HepG2 (cell line): ENCODE results near the gene SEC14L2. TPM values are rescaled to one million over a fixed set of nuclear protein-coding genes. Genes with fewer than 3 reads are reported as not detected.

Experiments used
- GPBP1L1 ChIP-seq: sonication (generic); formaldehyde crosslinking; IDR thresholded peaks from 2 replicates; pipeline ENCODE4 v1.5.0; 2020; ENCODE audit warnings: mild to moderate bottlenecking, missing genetic modification reagents
- HINFP ChIP-seq: sonication (generic); formaldehyde crosslinking; IDR thresholded peaks from 2 replicates; pipeline ENCODE4 v1.4.0; 2020; ENCODE audit warnings: low read depth, mild to moderate bottlenecking, missing genetic modification reagents
- KLF15 ChIP-seq: sonication (generic); formaldehyde crosslinking; IDR thresholded peaks from 2 replicates; pipeline ENCODE4 v1.8.1; 2023; ENCODE audit warnings: borderline replicate concordance, mild to moderate bottlenecking, inconsistent platforms, missing genetic modification reagents, mixed read lengths
- NONO ChIP-seq, 2 experiments: fragments of 450-650 bp in 1 of 2; sonication (generic) in 1 of 2; formaldehyde crosslinking in 1 of 2; IDR thresholded peaks in 1 of 2; conservative IDR thresholded peaks in 1 of 2; 2 replicates each; pipeline versions ENCODE4 v1.6.1 to v1.8.0; 2017 to 2022; ENCODE audit warnings: mild to moderate bottlenecking in 1 of 2, missing genetic modification reagents in 1 of 2, moderate library complexity in 1 of 2
- PAXIP1 ChIP-seq: sonication (generic); formaldehyde crosslinking; conservative IDR thresholded peaks from 2 replicates; pipeline ENCODE4 v1.4.0; 2020; ENCODE audit warnings: mild to moderate bottlenecking, missing genetic modification reagents, moderate library complexity
- ZNF619 ChIP-seq: sonication (generic); formaldehyde crosslinking; IDR thresholded peaks from 2 replicates; pipeline ENCODE4 v1.4.0; 2020; ENCODE audit warnings: mild to moderate bottlenecking, missing genetic modification reagents
- polyA plus RNA-seq, 8 experiments: library from polyadenylated mRNA; depleted of rRNA in 3 of 8; stranded (reverse) in 7 of 8; unstranded in 1 of 8; fragments of >200 nt; fragmentation: Illumina TruSeq in 4 of 8; extraction: Trizol in 4 of 8; gene quantifications; 2 replicates each; pipeline versions ENCODE4 v1.2.1 to v1.2.3, GENCODE V29; 2011 to 2016; ENCODE audit warnings: low read depth in 4 of 8, missing spikeins in 1 of 8, mixed read lengths in 1 of 8; ENCODE audit not compliant: insufficient read depth in 1 of 8
- total RNA-seq, 5 experiments: library from RNA; depleted of rRNA; stranded (reverse); fragments of >200 nt; fragmentation: Illumina TruSeq; extraction: Trizol; gene quantifications; 2 replicates each; pipeline ENCODE4 v1.2.3, GENCODE V29; 2016; ENCODE audit warnings: low read depth in 1 of 5

The SEC14L2 gene
- total and polyA plus RNA-seq, 2 of the 13 experiments (the other 11 are each of a cell fraction or from before 2014, with no cell fraction given), result 4.1 to 5.1 TPM

- TF ChIP-seq HINFP (CRISPR knock-in tag) (no peak), PAXIP1 (CRISPR knock-in tag) (no peak), KLF15 (CRISPR knock-in tag) (no peak), ZNF619 (no peak), NONO (IDR thresholded peaks at IDR 0.05) (no peak), NONO (CRISPR knock-in tag; conservative IDR thresholded peaks at IDR 0.05) (no peak), GPBP1L1 (CRISPR knock-in tag) (no peak)
Measured at GRCh38 chr22:30371321-30371720, 25.5 kb upstream of the SEC14L2 start (continued).
